Measurements from ENCODE around the gene IQGAP1.
"Not testable (repeated sequence)": the region's sequence is repeated elsewhere in the genome, so short reads cannot be mapped to it uniquely, and the experiment has no call there.

IQGAP1 gene

GRCh38 chr15:90376789-90377188 is 11.3 kb upstream of the IQGAP1 start:
- no peak for DNase-seq (ENCODE audit: low read depth, low spot score)

GRCh38 chr15:90379263-90379662 is 8.8 kb upstream of the IQGAP1 start:
- no peak for DNase-seq (ENCODE audit: low read depth, low spot score)

GRCh38 chr15:90381515-90381914 is 6.5 kb upstream of the IQGAP1 start:
- no peak for DNase-seq (ENCODE audit: low read depth, low spot score)

- no peak for DNase-seq (ENCODE audit: low read depth, low spot score)
Observed at GRCh38 chr15:90382320-90382719, 5.7 kb upstream of the IQGAP1 start.

- DNase-seq (ENCODE audit: low read depth, low spot score) = no peak
Observed at GRCh38 chr15:90386221-90386620, 1.8 kb upstream of the IQGAP1 start.

DNA sequence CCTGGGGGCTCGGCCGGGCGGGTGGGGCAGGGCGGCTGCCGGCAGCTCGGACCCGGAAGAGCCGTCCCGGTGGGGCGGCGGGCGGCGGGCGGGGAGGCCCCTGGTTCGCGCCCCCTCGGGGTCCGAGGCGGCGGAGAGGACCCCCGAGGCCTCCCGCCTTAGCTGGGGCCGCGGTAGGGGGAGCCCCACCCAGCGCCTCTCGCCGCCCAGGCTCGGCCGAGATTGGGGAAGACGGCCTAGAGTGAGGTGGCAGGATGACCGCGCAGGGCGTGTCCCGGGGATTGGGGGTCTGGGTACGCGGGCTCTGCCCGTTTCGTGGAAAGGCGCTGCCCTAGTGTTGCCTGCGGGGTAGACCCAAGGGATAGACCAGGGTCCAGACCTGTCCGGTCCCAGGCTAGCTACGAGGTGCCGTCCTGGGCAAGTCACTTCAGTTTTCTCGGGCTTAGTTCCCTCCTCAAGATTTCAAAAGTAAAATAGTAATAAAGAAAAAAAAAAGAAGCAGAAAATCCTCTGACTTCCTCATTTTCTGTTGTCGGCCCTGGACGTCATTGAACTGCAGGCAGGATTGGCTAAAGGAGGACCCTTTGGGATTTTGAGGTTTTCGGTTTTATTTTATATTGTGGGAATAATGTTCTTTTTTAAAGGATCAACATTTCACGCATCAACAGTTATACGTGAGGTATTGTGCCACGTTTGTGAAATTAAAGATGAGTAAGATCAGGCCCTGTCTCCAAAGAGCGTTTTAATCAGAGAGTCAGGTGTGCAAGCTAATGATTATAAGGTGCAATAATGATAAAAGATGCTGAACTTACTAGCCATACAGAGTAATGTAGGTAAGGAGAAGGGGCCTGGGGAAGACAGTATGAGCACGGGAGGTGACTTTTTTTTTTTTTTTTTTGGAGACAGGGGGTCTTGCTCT is 679 bp downstream of the IQGAP1 start:
- DNase-seq (ENCODE audit: low read depth, low spot score) = no peak

- no peak for DNase-seq (ENCODE audit: low read depth, low spot score)
Observed at GRCh38 chr15:90389513-90389912, 1.5 kb downstream of the IQGAP1 start.

GRCh38 chr15:90393040-90393439 is 5.0 kb downstream of the IQGAP1 start:
- DNase-seq (ENCODE audit: low read depth, low spot score) = no peak

DNA sequence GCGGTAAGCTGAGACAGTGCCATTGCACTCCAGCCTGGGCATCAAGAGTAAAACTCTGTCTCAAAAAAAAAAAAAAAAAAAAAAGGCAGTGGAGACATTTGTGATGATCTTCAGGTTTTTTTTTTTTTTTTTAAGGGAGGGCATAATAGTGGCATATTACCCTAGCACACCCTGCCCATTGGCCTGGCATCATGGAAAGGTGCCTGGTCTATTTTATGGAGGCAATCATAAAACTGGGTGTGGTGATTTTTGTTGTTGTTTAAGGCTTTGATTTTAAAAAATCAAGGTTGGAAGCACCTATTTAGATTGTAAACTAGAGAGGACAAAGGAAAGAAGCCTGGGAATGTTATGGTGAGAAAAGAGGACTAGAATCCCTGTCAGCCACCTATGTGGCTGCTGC is 6.0 kb downstream of the IQGAP1 start:
- DNase-seq (ENCODE audit: low read depth, low spot score) = no peak

- DNase-seq (ENCODE audit: low read depth, low spot score) = no peak
Observed at GRCh38 chr15:90394748-90395442, 6.9 kb downstream of the IQGAP1 start.

GRCh38 chr15:90396321-90396720 is 8.3 kb downstream of the IQGAP1 start:
- DNase-seq (ENCODE audit: low read depth, low spot score) = no peak

- DNase-seq (ENCODE audit: low read depth, low spot score) = no peak
Observed at GRCh38 chr15:90400005-90400758, 12.1 kb downstream of the IQGAP1 start.

DNA sequence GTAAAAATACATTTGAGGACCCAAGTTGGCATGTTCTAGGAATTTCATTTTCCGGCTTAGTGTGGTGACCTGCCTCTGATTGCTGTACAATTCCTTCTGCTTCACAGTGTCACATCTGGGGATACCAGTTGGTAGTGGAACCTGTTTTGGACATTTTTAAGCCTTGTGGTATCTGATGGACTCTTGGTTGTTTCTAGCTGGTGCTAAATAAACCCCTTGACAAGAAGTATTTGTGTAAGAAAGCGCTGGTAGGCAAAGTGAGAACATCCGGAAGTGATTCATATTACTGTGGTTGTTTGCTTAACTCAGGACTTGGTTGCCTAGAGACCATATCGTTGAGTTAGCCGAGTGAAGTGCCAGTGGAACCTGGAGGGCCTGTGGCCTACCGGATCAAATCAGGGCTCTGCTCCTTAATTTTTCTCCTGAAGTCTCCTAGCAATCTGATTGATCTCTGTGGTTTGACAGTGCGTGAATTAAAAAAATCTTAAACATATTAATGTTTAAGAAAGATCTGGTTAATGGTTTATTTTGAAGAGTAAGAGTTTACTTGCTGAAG is 12.8 kb downstream of the IQGAP1 start:
- no peak for DNase-seq (ENCODE audit: low read depth, low spot score)

DNA sequence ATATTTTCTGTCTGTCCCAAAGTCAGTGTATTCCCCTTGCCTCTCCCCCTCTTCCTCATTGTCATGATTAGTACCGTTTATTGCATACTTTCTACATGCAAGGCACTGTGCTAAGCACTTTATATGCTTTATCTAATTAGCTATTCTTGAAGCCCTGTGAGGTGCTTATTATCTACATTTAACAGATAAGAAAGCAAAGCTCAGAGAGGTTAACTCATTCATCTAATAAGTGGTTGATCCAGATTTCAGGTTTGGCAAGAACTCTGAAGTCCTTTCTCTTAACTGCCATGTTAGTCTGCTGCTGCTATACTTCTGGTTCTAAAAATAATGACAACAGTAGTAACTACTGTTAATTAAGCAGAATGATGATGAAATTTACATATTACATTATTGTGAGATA is 13.5 kb downstream of the IQGAP1 start:
- no peak for DNase-seq (ENCODE audit: low read depth, low spot score)

GRCh38 chr15:90402223-90402622 is 14.2 kb downstream of the IQGAP1 start:
- no peak for DNase-seq (ENCODE audit: low read depth, low spot score)

GRCh38 chr15:90402767-90403166 is 14.7 kb downstream of the IQGAP1 start:
- no peak for DNase-seq (ENCODE audit: low read depth, low spot score)

DNA sequence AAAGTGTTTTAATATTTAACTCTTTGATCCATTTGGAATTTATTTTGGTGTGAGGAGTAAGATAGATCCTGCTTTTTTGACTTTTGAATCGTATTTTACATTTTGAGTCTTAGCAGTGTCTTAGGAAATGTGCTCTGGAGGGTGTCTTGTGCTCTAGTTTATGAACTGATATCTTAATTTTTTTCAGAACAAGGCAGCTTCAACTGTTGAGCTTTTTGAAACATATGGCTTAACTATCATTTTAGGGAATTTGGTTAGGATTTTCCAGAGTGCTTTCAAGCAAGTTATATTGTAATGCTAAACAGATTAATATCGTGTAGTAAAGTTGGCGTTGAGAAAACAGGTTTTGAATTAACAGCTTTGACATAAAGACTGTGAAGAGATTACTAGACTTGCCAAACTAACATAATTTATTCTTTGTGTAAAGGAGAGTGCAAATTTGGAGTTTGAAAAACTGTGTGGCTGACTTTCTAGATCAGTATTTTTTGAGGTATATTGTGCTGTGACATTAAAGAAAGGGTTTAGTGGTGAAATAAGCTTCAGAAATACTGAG is 17.1 kb downstream of the IQGAP1 start:
- no peak for DNase-seq (ENCODE audit: low read depth, low spot score)

- no peak for DNase-seq (ENCODE audit: low read depth, low spot score)
Observed at GRCh38 chr15:90407336-90407735, 19.3 kb downstream of the IQGAP1 start.

DNA sequence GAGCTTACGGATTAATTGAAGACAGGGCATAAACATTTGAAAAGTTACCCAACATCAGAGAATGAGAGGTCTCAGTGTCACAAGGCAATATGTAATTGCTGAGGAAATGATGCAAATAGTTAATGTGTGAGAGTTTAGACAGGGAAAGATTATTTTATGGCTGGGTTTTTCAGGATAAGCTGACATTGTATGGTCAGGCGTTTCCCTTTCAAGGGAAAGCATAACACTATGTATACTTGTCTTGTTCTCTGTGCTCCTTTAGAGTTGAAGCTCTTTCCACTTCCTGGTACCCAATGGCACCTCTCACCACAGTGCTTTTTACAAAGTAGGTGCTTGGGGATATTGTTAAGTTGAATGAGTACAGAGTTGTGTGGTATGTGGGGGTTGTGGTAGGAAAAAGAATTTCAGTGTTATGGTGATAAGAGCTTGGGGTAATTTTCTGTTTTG is 19.9 kb downstream of the IQGAP1 start:
- DNase-seq (ENCODE audit: low read depth, low spot score) = no peak

- DNase-seq (ENCODE audit: low read depth, low spot score) = no peak
Observed at GRCh38 chr15:90408657-90409056, 20.6 kb downstream of the IQGAP1 start.

GRCh38 chr15:90409587-90409986 is 21.5 kb downstream of the IQGAP1 start:
- not testable (repeated sequence) for DNase-seq (ENCODE audit: low read depth, low spot score)

Measured in activated naive CD8-positive, alpha-beta T cell treated with anti-CD3 and anti-CD28 coated beads, Interleukin-2, amount 50 U/mL, for 16 hours (primary cell).